ENCODE measurements around the gene CFAP100.

- TF ChIP-seq CTCF (conservative IDR thresholded peaks at IDR 0.05) (no peak), ZFX (IDR thresholded peaks at IDR 0.05) (no peak)
These were observed 80.0 kb downstream of the CFAP100 start for GRCh38 chr3:126474498-126475412.

Data from C4-2B (cell line).